Measurements from ENCODE around the gene VSIG8. TPM values are rescaled to one million over a fixed set of nuclear protein-coding genes. Genes with fewer than 3 reads are reported as not detected.

VSIG8 gene
- total RNA-seq, 4 donors from 2014 or later, result 0.38 to 7.8 (median 1.8) TPM

Small RNA genes lying within 50 kb of the gene (small RNA-seq; reads per million reads assigned to genes)
- gene MIR4259, result 0 reads per million in 4 donors
- gene RF00570, result 0 to 0.27 (median 0.07) reads per million in 4 donors

Other genes starting within 250 kb of the VSIG8 start
- not detected for gene CRP, start 148.1 kb downstream of the VSIG8 start, total RNA-seq
- gene DUSP23, start 81.7 kb downstream of the VSIG8 start, total RNA-seq, result 100 to 1,000 TPM in 1 of 4 donors, 10 to 100 TPM in 3; 65.2 to 103 (median 91.3) TPM
- under 1 TPM in 1 of 4 donors, not detected in 3; 0.76 TPM for gene FCRL6, start 60.3 kb downstream of the VSIG8 start, total RNA-seq
- 1 to 10 TPM in 2 of 4 donors, under 1 TPM in 2; 0.49 to 9.0 (median 3.1) TPM for gene SLAMF8, start 35.8 kb downstream of the VSIG8 start, total RNA-seq
- gene CFAP45, start 37.5 kb upstream of the VSIG8 start, total RNA-seq, result under 1 TPM in 2 of 4 donors, not detected in 2; 0.48 to 0.95 TPM
- gene TAGLN2, start 62.9 kb upstream of the VSIG8 start, total RNA-seq, result 100 to 1,000 TPM; 308 to 468 (median 357) TPM
- gene IGSF9, start 83.0 kb upstream of the VSIG8 start, total RNA-seq, result 10 to 100 TPM in 1 of 4 donors, 1 to 10 TPM in 3; 4.2 to 12.0 (median 8.8) TPM
- gene SLAMF9, start 91.6 kb upstream of the VSIG8 start, total RNA-seq, result under 1 TPM in 2 of 4 donors, not detected in 2; 0.92 to 0.99 TPM
- 1 to 10 TPM; 2.7 to 3.8 (median 2.9) TPM for gene PIGM, start 169.3 kb upstream of the VSIG8 start, total RNA-seq
- gene KCNJ10, start 207.5 kb upstream of the VSIG8 start, total RNA-seq, result under 1 TPM in 1 of 4 donors, not detected in 3; 0.59 TPM
- not detected for gene KCNJ9, start 218.9 kb upstream of the VSIG8 start, total RNA-seq
- 10 to 100 TPM; 17.0 to 19.6 (median 17.2) TPM for gene IGSF8, start 236.0 kb upstream of the VSIG8 start, total RNA-seq